ENCODE data around the gene NDUFB8.

The NDUFB8 gene

GRCh38 chr10:100535338-100535714 lies 5.7 kb upstream of the NDUFB8 start:
- H3K79me2 ChIP-seq (ENCODE audit: insufficient read depth, low read length): peaks cover 8% of the 10 kb centered on the region; the same call in 1 of the 2 replicates
- H3K36me3 ChIP-seq (ENCODE audit: insufficient read depth, low read length): peaks cover 16% of the 10 kb centered on the region; the same call in 1 of the 2 replicates
- peaks cover 31% of the 10 kb centered on the region for H3K4me1 ChIP-seq (ENCODE audit: insufficient read depth, low read length, severe bottlenecking)
- no peaks in the 10 kb centered on the region for H3K9me2 ChIP-seq (ENCODE audit: low read depth, low read length)
- no peaks in the 10 kb centered on the region for H4K20me1 ChIP-seq (ENCODE audit: insufficient read depth, low read length)
- H3K4me2 ChIP-seq (ENCODE audit: low read length): peak overlapping the region; percentile 62
- H3K9me3 ChIP-seq (ENCODE audit: low read length): no peaks in the 10 kb centered on the region
- no peaks in the 10 kb centered on the region for H3F3A ChIP-seq (ENCODE audit: insufficient read depth, low read length)
- peak overlapping the region; percentile 67 for H3K9ac ChIP-seq (ENCODE audit: low read length)
- peak overlapping the region; percentile 98; the same call in 1 of the 2 replicates for H2AFZ ChIP-seq (ENCODE audit: low read length)
- TF ChIP-seq CTCF (IDR thresholded peaks at IDR 0.05; ENCODE audit: low read length) (no peak), EZH2 (IDR thresholded peaks at IDR 0.05; ENCODE audit: borderline replicate concordance, low read length) (no peak)
- H3K27ac ChIP-seq (ENCODE audit: low read depth, low read length, poor library complexity, severe bottlenecking): no peak overlapping the region
- peak overlapping the region; percentile 76 for H3K4me3 ChIP-seq (ENCODE audit: low read depth, low read length, poor library complexity, severe bottlenecking)
- H3K27me3 ChIP-seq (ENCODE audit: insufficient read depth, low read length): no peaks in the 10 kb centered on the region

GRCh38 chr10:100534726-100535125 lies 5.1 kb upstream of the NDUFB8 start:
- no peaks in the 10 kb centered on the region for H3F3A ChIP-seq (ENCODE audit: insufficient read depth, low read length)
- H3K4me3 ChIP-seq (ENCODE audit: low read depth, low read length, poor library complexity, severe bottlenecking): no peak overlapping the region
- no peaks in the 10 kb centered on the region for H3K9me2 ChIP-seq (ENCODE audit: low read depth, low read length)
- no peak overlapping the region for H2AFZ ChIP-seq (ENCODE audit: low read length)
- no peaks in the 10 kb centered on the region for H4K20me1 ChIP-seq (ENCODE audit: insufficient read depth, low read length)
- H3K9me3 ChIP-seq (ENCODE audit: low read length): no peaks in the 10 kb centered on the region
- H3K27ac ChIP-seq (ENCODE audit: low read depth, low read length, poor library complexity, severe bottlenecking): no peak overlapping the region
- no peaks in the 10 kb centered on the region for H3K27me3 ChIP-seq (ENCODE audit: insufficient read depth, low read length)
- TF ChIP-seq EZH2 (IDR thresholded peaks at IDR 0.05; ENCODE audit: borderline replicate concordance, low read length): no peak
- TF ChIP-seq CTCF (IDR thresholded peaks at IDR 0.05; ENCODE audit: low read length): no peak
- H3K36me3 ChIP-seq (ENCODE audit: insufficient read depth, low read length): peaks cover 15% of the 10 kb centered on the region; the same call in 1 of the 2 replicates
- H3K9ac ChIP-seq (ENCODE audit: low read length): no peak overlapping the region
- H3K79me2 ChIP-seq (ENCODE audit: insufficient read depth, low read length): peaks cover 8% of the 10 kb centered on the region; the same call in 1 of the 2 replicates
- H3K4me1 ChIP-seq (ENCODE audit: insufficient read depth, low read length, severe bottlenecking): peaks cover 35% of the 10 kb centered on the region
- H3K4me2 ChIP-seq (ENCODE audit: low read length): no peak overlapping the region

GRCh38 chr10:100531761-100532160 lies 2.1 kb upstream of the NDUFB8 start:
- no peak overlapping the region for H2AFZ ChIP-seq (ENCODE audit: low read length)
- no peaks in the 10 kb centered on the region for H4K20me1 ChIP-seq (ENCODE audit: insufficient read depth, low read length)
- H3K4me2 ChIP-seq (ENCODE audit: low read length): no peak overlapping the region
- H3K27me3 ChIP-seq (ENCODE audit: insufficient read depth, low read length): no peaks in the 10 kb centered on the region
- no peaks in the 10 kb centered on the region for H3F3A ChIP-seq (ENCODE audit: insufficient read depth, low read length)
- H3K9me3 ChIP-seq (ENCODE audit: low read length): no peaks in the 10 kb centered on the region
- H3K36me3 ChIP-seq (ENCODE audit: insufficient read depth, low read length): peaks cover 3% of the 10 kb centered on the region
- H3K4me3 ChIP-seq (ENCODE audit: low read depth, low read length, poor library complexity, severe bottlenecking): no peak overlapping the region
- no peaks in the 10 kb centered on the region for H3K9me2 ChIP-seq (ENCODE audit: low read depth, low read length)
- H3K79me2 ChIP-seq (ENCODE audit: insufficient read depth, low read length): peaks cover 17% of the 10 kb centered on the region; the same call in 1 of the 2 replicates
- no peak overlapping the region for H3K9ac ChIP-seq (ENCODE audit: low read length)
- no peak overlapping the region for H3K27ac ChIP-seq (ENCODE audit: low read depth, low read length, poor library complexity, severe bottlenecking)
- no peak for TF ChIP-seq EZH2 (IDR thresholded peaks at IDR 0.05; ENCODE audit: borderline replicate concordance, low read length)
- no peak for TF ChIP-seq CTCF (IDR thresholded peaks at IDR 0.05; ENCODE audit: low read length)
- peaks cover 31% of the 10 kb centered on the region for H3K4me1 ChIP-seq (ENCODE audit: insufficient read depth, low read length, severe bottlenecking)

All from OCI-LY1 (cell line).